HG02759 (cell line): ENCODE data around the gene GCHFR.

Source experiments
- ATAC-seq: cut with Tn5 transposase; IDR thresholded peaks from one replicate; pipeline ENCODE4 v1.9.1; 2021; ENCODE audit warnings: mild to moderate bottlenecking, moderate library complexity; ENCODE audit not compliant: unreplicated experiment

The GCHFR gene

DNA sequence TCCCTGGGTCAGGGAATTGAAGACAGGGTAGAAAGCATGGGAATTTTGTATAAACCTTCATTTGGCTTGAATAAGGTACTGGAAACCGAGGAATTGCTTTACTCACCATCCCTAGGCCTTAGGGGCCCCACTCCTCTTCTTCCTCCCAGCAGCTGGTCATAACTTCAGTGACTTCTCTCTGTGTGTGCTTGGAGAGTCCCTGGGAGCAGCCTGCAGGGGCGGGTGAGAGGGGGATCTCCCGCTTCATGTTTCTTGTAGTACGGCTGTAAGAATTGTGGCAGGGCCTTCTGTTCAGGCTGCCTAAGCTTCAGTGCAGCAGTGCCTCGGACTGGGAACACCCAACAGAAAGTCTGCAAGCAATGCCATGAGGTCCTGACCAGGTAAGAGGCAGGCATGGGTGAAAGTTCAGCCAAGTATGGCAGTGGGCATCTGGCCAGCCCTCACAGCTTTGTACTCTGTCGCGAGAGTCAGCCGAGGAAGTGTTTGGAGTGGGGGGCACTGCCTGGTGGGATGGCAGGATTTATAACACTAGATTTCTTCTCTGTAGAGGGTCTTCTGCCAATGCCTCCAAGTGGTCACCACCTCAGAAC, 45.1 kb downstream of the GCHFR start:
- no peak for ATAC-seq

DNA sequence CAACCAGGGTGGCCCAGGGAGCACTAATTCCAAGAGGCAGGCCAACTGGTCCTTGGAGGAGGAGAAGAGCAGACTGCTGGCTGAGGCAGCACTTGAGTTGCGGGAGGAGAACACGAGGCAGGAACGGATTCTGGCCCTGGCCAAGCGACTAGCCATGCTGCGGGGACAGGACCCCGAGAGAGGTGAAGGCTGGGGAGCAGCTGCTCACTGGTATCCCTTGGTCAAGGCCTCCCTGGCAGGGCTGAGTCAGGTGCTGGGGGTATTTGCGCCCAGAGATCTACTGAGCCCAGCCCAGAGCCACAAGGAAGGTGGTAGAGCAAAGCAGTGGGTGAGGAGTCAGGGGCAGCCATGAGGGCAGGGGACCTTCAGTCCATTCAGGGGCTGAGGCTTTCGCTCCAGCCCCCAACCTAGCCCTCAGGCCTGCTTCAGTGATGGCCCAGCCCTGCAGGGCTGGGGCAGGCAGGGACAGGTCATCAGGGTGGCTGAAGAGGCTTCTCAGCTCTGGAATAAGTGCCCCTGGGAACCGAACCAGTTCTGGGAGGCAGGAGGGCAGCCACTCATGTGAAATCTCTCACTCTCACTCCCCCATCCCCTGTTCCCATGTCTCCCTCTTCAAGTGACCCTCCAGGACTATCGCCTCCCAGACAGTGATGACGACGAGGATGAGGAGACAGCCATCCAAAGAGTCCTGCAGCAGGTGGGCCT, 49.0 kb downstream of the GCHFR start:
- no peak for ATAC-seq

- ATAC-seq: no peak
Measured at GRCh38 chr15:40815042-40815698, 51.3 kb downstream of the GCHFR start.
